Measurements from ENCODE around the gene GRIK2.

DNA sequence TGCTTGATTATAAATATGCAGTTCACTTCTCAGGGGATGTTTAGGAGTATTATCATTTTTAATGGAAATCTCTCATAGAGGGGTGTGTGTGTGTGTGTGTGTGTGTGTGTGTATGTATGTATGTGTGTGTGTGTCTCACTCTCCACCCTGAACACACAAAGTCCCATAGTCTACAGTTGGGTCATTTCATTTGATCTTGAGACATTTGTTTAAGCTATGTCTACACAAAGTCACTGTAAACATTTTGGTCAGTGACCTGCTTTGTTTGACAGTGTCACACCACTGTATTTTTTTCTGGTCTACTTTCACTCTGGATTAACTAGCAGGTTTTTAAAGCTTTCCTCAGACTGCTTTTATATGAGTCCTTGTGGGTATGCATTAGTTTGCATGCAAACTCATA, 215.2 kb downstream of the GRIK2 start:
- TF ChIP-seq, protein P1, sequence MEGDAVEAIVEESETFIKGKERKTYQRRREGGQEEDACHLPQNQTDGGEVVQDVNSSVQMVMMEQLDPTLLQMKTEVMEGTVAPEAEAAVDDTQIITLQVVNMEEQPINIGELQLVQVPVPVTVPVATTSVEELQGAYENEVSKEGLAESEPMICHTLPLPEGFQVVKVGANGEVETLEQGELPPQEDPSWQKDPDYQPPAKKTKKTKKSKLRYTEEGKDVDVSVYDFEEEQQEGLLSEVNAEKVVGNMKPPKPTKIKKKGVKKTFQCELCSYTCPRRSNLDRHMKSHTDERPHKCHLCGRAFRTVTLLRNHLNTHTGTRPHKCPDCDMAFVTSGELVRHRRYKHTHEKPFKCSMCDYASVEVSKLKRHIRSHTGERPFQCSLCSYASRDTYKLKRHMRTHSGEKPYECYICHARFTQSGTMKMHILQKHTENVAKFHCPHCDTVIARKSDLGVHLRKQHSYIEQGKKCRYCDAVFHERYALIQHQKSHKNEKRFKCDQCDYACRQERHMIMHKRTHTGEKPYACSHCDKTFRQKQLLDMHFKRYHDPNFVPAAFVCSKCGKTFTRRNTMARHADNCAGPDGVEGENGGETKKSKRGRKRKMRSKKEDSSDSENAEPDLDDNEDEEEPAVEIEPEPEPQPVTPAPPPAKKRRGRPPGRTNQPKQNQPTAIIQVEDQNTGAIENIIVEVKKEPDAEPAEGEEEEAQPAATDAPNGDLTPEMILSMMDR (IDR thresholded peaks at IDR 0.05; ENCODE audit: extremely low read depth in 1 of 2, insufficient read depth in 1 of 2, low read depth in 1 of 2, low read length in 2 of 2) = no peak
- TF ChIP-seq POLR2A (IDR thresholded peaks at IDR 0.05; ENCODE audit: low read depth, low read length) = no peak
- TF ChIP-seq, protein P2, sequence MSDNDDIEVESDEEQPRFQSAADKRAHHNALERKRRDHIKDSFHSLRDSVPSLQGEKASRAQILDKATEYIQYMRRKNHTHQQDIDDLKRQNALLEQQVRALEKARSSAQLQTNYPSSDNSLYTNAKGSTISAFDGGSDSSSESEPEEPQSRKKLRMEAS (IDR thresholded peaks at IDR 0.05; ENCODE audit: insufficient read depth, insufficient read length) = no peak
- no peak for TF ChIP-seq POLR2AphosphoS5 (IDR thresholded peaks at IDR 0.05; ENCODE audit: insufficient read depth, low read depth, low read length)
- no peak for TF ChIP-seq EZH2 (IDR thresholded peaks at IDR 0.05; ENCODE audit: borderline replicate concordance, low read depth, low read length, severe bottlenecking)
- no peak for TF ChIP-seq MYC (IDR thresholded peaks at IDR 0.05; ENCODE audit: low read depth, low read length)
- TF ChIP-seq GATA2 (IDR thresholded peaks at IDR 0.05; ENCODE audit: insufficient read depth, insufficient read length, low read depth, low read length) = no peak
- no peak for TF ChIP-seq JUN (IDR thresholded peaks at IDR 0.05; ENCODE audit: borderline replicate concordance, insufficient read depth, insufficient read length, low read depth)

Measured in endothelial cell of umbilical vein (primary cell).